ENCODE data around the gene FBXW9. TPM values are rescaled to one million over a fixed set of nuclear protein-coding genes. Genes with fewer than 3 reads are reported as not detected.

FBXW9 gene
- total RNA-seq, 1 experiment from 2014 or later = 14.0 TPM

- intact Hi-C loops (cut with micrococcal nuclease) = no loop called here
- ChIA-PET POLR2A (no interaction called here), RAD21 (ENCODE audit: low non-redundant PET in 1 of 2, low total read pairs in 2 of 2, uncharacterized antibody in 2 of 2, unreplicated experiment in 2 of 2) (no interaction called here), CTCF (no interaction called here)
- Histone ChIP-seq H2AFZ (ENCODE audit: low read depth, low read length, poor library complexity, severe bottlenecking) (no peak overlapping the region), H3K27ac (ENCODE audit: low read depth, low read length) (no peak overlapping the region), H3K79me2 (ENCODE audit: insufficient read depth, low read length) (peaks cover 12% of the 10 kb centered on the region; the same call in 1 of the 2 replicates), H4K20me1 (ENCODE audit: insufficient read depth) (no peaks in the 10 kb centered on the region), H3K36me3 (ENCODE audit: control insufficient read depth in 1 of 2, insufficient read depth in 2 of 2, low read length in 2 of 2) (peaks cover 54 to 74% of the 10 kb centered on the region in 2 experiments), H3K4me3 (replicated peaks in 1 of 2; ENCODE audit: low read depth in 1 of 2, low read length in 2 of 2) (no peak overlapping the region), H3K4me1 (ENCODE audit: control insufficient read depth in 1 of 2, insufficient read depth in 2 of 2, low read length in 2 of 2) (no peaks in the 10 kb centered on the region), H3K9ac (ENCODE audit: low read length) (no peak overlapping the region), H3K4me2 (ENCODE audit: low read length) (no peak overlapping the region), H3K27me3 (ENCODE audit: insufficient read depth, low read length) (no peaks in the 10 kb centered on the region), H3K9me2 (ENCODE audit: insufficient read depth) (no peaks in the 10 kb centered on the region), H3K9me3 (ENCODE audit: control insufficient read depth in 1 of 2, insufficient read depth in 1 of 2, low read depth in 1 of 2, low read length in 2 of 2) (no peaks in the 10 kb centered on the region)
- BruUV-seq (replicated peaks) = no TSS peak
- no peak for ATAC-seq
- TF ChIP-seq POLR2AphosphoS5 (IDR thresholded peaks at IDR 0.05; ENCODE audit: low read depth, low read length) (no peak), JUND (IDR thresholded peaks at IDR 0.05) (no peak), ZNF274 (IDR thresholded peaks at IDR 0.05; ENCODE audit: low read depth, low read length) (no peak), ATF3 (IDR thresholded peaks at IDR 0.05) (no peak), CEBPB (IDR thresholded peaks at IDR 0.05; ENCODE audit: low read depth) (no peak), CBX3 (IDR thresholded peaks at IDR 0.05; ENCODE audit: low read depth) (no peak), YY1 (IDR thresholded peaks at IDR 0.05; ENCODE audit: extremely low read depth, insufficient replicate concordance, low read depth, low read length) (no peak), POLR2A (IDR thresholded peaks at IDR 0.05; ENCODE audit: borderline replicate concordance, extremely low read depth, insufficient read depth, insufficient read length) (no peak), EGR1 (IDR thresholded peaks at IDR 0.05; ENCODE audit: low read depth) (no peak), CTCF (IDR thresholded peaks at IDR 0.05 in 2 of 3, conservative IDR thresholded peaks at IDR 0.05 in 1 of 3; ENCODE audit: borderline replicate concordance in 1 of 3, insufficient read depth in 1 of 3, low read depth in 2 of 3, low read length in 2 of 3) (no peak), SRF (IDR thresholded peaks at IDR 0.05; ENCODE audit: low read depth) (no peak), RAD21 (IDR thresholded peaks at IDR 0.05; ENCODE audit: low read depth) (no peak)
- DNase-seq (ENCODE audit: low read depth, low spot score) = no peak
Measured at GRCh38 chr19:12705654-12706331, 9.4 kb upstream of the FBXW9 start.
